NCI-H2029 treated with DMSO at 0.1 percent for 48 hours (cell line): ENCODE data around the gene WDSUB1.

ENCODE experiments used
- DNase-seq: peaks from one replicate; lab custom pipeline; 2025; lab: John Stamatoyannopoulos, UW

Gene WDSUB1

DNA sequence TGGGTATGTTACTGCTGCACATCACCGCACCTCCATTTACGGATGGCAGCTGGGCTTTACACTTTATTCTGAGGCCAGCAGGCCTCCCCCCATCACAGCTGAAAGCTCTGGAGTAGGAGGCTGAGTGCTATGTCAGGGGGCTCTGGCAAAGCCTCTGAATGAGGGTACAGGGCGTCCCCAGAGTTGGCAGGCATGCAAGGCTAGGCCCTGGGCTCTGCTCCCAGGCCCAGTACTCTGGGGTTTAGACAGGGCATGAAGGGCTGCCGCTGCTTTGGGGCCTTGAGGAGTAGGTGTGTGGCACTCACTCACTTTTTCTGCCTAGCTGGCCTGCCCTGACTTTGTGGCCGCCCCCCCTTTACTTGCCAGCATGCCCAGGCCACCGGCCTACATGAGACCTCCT lies 90.8 kb downstream of the WDSUB1 start:
- no peak for DNase-seq

DNA sequence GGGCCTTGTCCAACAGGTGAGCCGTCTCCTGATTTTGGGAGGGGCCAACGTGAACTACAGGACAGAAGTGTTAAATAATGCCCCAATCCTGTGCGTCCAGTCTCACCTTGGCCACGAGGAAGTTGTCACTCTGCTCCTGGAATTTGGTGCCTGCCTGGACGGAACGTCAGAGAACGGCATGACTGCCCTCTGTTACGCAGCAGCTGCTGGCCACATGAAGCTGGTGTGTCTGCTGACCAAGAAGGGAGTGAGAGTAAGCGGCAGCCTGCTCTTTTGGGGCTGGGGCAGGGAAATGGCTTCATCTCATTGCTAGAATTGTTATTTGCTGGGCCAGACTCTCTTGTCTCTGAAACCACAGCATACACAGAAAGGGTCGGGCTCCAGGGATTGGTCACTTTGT lies 92.3 kb downstream of the WDSUB1 start:
- DNase-seq: no peak

DNA sequence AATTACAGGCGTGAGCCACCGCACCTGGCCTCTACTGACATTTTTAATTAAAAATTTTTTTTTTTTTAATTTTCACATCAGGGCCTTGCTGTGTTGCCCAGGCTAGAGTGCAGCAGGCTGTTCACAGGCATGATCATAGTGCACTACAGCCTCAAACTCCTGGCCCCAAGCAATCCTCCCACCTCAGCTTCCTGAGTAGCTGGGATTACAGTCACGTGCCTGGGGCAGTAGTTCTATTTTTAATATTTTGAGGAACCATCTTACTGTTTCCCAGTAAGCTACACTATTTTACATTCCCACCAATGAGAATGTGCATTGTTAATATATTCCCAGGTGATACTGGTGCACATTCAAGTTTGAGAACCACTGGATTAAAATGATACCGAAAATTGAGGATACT lies 92.7 kb downstream of the WDSUB1 start:
- no peak for DNase-seq

DNA sequence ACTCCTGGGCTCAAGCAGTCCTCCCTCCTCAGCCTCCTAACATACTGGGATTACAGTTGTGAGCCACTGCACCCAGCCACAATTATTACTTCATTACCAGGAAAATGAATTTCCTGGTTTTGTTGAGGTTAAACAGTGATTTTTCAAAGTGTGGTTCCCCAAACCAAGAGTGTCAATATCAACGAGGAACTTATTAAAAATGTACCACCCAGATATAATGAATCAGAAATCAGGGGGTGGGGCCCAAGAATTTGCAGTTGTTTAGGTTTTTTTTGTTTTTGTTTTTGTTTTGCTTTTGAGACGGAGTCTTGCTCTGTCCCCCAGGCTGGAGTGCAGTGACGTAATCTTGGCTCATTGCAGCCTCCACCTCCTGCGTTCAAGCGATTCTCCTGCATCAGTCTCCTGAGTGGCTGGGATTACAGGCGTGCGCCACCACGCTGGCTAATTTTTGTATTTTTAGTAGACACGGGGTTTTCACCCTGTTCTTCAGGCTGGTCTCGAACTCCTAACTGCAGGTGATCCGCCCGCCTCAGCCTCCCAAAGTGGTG lies 94.1 kb downstream of the WDSUB1 start:
- DNase-seq: no peak

DNA sequence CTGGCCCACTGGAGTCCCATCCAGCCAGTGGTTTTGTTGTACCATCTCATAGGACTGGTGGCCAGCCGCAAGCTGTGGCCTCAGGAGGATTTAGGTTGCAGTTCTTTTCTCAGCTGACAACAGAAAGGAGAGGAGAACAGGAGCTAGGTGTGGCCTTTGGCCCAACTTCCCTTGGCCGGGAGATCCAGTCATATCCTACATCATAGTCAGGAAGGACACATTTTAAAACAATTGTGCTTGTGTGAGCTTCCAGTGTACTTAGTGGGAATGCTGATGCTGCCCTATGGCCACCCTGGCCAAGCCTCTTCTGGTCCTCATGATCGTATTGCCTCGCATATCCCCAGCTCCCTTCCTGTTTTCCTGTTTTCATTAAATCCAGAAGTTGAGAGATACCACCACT lies 98.1 kb downstream of the WDSUB1 start:
- DNase-seq: no peak

DNA sequence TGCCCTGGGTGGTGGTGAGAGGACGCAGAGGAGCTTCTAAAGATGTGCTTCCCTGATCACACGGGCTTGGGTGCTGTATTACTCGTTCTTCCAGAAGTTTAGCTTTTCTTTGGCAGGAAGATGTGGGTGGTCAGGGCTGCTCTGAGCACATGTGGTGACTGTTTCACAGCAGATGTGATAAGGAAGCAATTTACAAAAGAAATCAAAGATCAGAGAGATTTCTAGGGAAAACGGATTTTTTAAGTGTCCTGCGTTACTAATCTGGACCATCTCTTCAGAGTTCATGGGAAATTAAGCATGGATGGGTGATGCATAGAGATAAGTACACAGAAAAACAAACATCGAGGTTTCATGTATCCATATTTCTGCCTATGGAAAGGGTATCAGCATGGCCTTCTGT lies 99.4 kb downstream of the WDSUB1 start:
- DNase-seq: no peak

DNA sequence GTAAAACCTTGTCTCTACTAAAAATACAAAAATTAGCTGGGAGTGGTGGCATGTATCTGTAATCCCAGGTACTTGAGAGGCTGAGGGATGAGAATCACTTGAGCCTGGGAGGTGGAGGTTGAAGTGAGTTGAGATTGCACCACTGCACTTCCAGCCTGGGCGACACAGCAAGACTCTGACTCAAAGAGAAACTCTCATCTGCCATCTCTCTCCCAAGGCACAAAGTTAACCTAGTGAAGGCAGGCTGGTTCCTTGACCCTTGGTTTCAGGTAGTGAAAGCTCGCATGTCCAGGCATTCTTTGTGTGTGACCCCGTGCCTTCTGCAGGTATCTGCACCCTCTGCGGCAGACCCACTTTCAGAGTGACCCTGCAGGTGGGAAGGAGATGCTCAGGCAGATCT lies 100.0 kb downstream of the WDSUB1 start:
- no peak for DNase-seq
